Adrenal gland (tissue), 12 donors: ENCODE results near the gene FOXN3. TPM values are rescaled to one million over a fixed set of nuclear protein-coding genes. Genes with fewer than 3 reads are reported as not detected.
A peak's percentile ranks its signal among the peaks of the same experiment; 100 is the strongest.

Experiments
- DNase-seq, 7 donors: peaks; one replicate each; pipeline ENCODE4 v3.0.0-alpha.2; 2019 to 2020
- H3K27ac ChIP-seq, 5 donors: fragments of 200-600 bp; sonication (generic) in 4 of 5; 1 replicate in 3 of 5; 2 replicates in 2 of 5; pipeline versions ENCODE4 v1.5.1 to v1.8.0; 2016 to 2020; ENCODE audit warnings: mild to moderate bottlenecking in 1 of 5
- H3K27me3 ChIP-seq: fragments of 200-600 bp; 2 replicates; pipeline ENCODE4 v1.8.0; 2021
- H3K36me3 ChIP-seq, 2 donors: fragments of 200-600 bp; replicated peaks in 1 of 2; 1 replicate in 1 of 2; 2 replicates in 1 of 2; pipeline versions ENCODE4 v1.5.1 to v1.8.0; 2018 to 2022
- H3K4me1 ChIP-seq, 2 donors: fragments of 200-600 bp; replicated peaks in 1 of 2; 1 replicate in 1 of 2; 2 replicates in 1 of 2; pipeline versions ENCODE4 v1.5.1 to v1.8.0; 2018 to 2021
- H3K4me3 ChIP-seq, 4 donors: fragments of 200-600 bp; sonication (generic) in 3 of 4; one replicate each; pipeline ENCODE4 v1.5.1; 2016 to 2018
- H3K9me3 ChIP-seq, 3 donors: fragments of 200-600 bp; sonication (generic) in 1 of 3; replicated peaks in 1 of 3; 1 replicate in 2 of 3; 2 replicates in 1 of 3; pipeline versions ENCODE4 v1.5.1 to v1.8.0; 2016 to 2021
- POLR2A ChIP-seq, 2 donors: fragments of 450-650 bp; IDR thresholded peaks; one replicate each; pipeline ENCODE4 v1.6.1; 2017; ENCODE audit warnings: antibody characterized with exemption in 2 of 2, mild to moderate bottlenecking in 2 of 2, moderate library complexity in 1 of 2
- WGBS, 4 donors: extraction: QIAGEN DNeasy Blood & Tissue Kit in 2 of 4; methylation state at CpG; one replicate each; pipeline versions ENCODE4 v1.1.5 to v1.1.7; 2013 to 2017; 5-methylcytosine and 5-hydroxymethylcytosine counted together
- intact Hi-C, 2 donors: fragments of 100-400 bp; cut with DNase I; formaldehyde crosslinking; loops; one replicate each; pipeline versions ENCODE4 v1.14.1 to v1.15.0; 2022 to 2023
- polyA plus RNA-seq, 3 donors: library from polyadenylated mRNA; stranded (reverse); fragments of 200-250 nt in 2 of 3; fragments of 350-450 nt in 1 of 3; fragmentation: Illumina TruSeq in 1 of 3; extraction: RNeasy Lipid Tissue Mini Kit (QIAGEN cat#74804) in 1 of 3; gene quantifications; one replicate each; pipeline ENCODE4 v1.2.3, GENCODE V29; 2013 to 2014
- total RNA-seq, 9 donors: library from RNA; depleted of rRNA in 4 of 9; stranded (reverse); fragments of >200 nt in 4 of 9; fragments of 120-200 nt in 1 of 9; fragmentation: NEBNext Ultra II Directional in 1 of 9; extraction: Animal tissue kit (Norgen Biotek cat#: 25700) in 1 of 9; gene quantifications; one replicate each; pipeline versions ENCODE4 v1.1.0 to v1.2.4, GENCODE V29; 2013 to 2023
- TF ChIP-seq, protein P1 (sequence below), 6 experiments: fragments of 450-650 bp in 4 of 6; fragments of 200-600 bp in 2 of 6; sonication (generic) in 1 of 6; IDR thresholded peaks; 1 replicate in 5 of 6; 2 replicates in 1 of 6; pipeline versions ENCODE4 v1.5.1 to v1.8.0; 2016 to 2021; ENCODE audit warnings: antibody characterized with exemption in 6 of 6, mild to moderate bottlenecking in 2 of 6, moderate library complexity in 1 of 6
- donor health status: healthy with polysubstance abuse.
- donor health status: Bipolar disorder and iron deficiency.
- donor health status: DM: yes; HTN: yes; CAD: no.
- donor health status: DM: no; HTN: no; CAD: no.
- donor health status: DM: no; HTN: no; CAD: no.
- donor health status: DM: yes; HTN: yes; CAD: no.

The FOXN3 gene
- total and polyA plus RNA-seq, 12 donors = 10.7 to 131 (median 96.8) TPM

DNA sequence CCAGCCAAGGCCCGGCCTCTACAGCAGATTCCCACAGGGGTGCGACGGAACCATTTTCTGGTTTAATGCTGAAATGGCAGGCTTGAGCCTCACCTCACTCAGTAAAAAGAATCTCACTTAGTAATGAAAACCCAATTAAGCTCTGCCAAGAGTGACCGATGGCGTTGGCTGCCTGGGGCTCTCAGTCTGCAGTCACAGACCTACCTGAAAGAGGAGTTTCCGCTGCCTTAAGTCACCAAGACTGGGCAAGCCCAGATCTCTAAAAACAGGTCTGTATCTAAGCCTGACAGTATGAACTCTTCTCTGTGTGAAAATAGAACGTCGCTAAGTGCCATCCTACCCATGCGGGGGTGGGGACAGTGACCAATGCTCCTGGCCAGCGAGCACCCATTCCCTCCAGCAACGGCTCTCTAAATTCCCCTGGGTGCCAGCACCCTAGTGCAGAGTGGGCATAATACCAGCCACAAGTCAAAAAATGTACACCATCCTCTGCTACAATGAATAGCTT lies 107.3 kb downstream of the FOXN3 start:
- intact Hi-C loops = no loop called here

DNA sequence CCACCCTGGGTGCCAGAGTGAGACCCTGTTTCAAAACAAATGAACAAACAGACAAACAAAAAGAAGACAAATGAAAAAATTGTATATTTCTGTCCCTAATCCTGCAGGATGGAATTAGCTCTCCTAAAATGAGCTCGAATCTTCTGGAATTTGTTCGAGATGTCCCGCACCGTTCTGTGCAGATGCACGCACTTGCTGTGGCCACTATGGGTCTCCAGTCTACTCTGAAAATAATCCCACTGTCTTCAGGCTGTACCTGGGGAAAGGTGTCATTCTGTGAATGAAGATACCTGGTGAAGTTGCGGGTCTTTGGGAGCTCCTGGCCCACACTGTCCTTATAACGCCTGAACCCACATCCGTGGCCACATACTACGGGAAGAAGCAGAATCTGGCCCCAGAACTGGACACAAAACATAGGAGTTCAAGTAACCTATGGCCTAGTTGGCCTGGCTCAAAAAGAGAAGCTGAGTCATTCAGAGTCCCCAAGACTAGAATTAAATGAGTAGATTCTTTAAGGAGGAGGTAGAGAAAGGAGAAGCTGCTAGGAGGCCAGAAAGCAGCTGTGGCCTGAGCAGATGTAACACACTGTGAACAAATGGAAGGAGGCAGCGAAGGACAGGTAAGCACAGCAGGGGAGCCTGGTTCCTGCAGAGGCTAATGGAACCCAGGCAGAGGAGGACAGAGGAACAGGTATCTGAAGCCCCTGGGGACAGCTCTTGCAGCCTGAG lies 108.6 kb downstream of the FOXN3 start:
- Histone ChIP-seq H3K4me1 (peaks cover 50 to 53% of the 10 kb centered on the region in 2 donors), H3K4me3 (no peak overlapping the region), H3K27me3 (no peaks in the 10 kb centered on the region), H3K27ac (peak overlapping the region in 2 of 5 donors; percentile 53 to 72), H3K9me3 (no peaks in the 10 kb centered on the region), H3K36me3 (no peaks in the 10 kb centered on the region)
- TF ChIP-seq, protein P1, sequence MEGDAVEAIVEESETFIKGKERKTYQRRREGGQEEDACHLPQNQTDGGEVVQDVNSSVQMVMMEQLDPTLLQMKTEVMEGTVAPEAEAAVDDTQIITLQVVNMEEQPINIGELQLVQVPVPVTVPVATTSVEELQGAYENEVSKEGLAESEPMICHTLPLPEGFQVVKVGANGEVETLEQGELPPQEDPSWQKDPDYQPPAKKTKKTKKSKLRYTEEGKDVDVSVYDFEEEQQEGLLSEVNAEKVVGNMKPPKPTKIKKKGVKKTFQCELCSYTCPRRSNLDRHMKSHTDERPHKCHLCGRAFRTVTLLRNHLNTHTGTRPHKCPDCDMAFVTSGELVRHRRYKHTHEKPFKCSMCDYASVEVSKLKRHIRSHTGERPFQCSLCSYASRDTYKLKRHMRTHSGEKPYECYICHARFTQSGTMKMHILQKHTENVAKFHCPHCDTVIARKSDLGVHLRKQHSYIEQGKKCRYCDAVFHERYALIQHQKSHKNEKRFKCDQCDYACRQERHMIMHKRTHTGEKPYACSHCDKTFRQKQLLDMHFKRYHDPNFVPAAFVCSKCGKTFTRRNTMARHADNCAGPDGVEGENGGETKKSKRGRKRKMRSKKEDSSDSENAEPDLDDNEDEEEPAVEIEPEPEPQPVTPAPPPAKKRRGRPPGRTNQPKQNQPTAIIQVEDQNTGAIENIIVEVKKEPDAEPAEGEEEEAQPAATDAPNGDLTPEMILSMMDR (IDR thresholded peaks at IDR 0.05) = no peak
- no peak for TF ChIP-seq POLR2A (IDR thresholded peaks at IDR 0.05)
- peak in 2 of 7 donors; percentile 31 to 44 for DNase-seq
- intact Hi-C loops = no loop called here
- 69 to 86% (median 76%) methylated on average over 10 of the region's 10 CpGs for WGBS, 4 donors

More for the DNA sequence above, 107.3 kb downstream of the FOXN3 start:
- Histone ChIP-seq H3K9me3 (no peaks in the 10 kb centered on the region), H3K36me3 (no peaks in the 10 kb centered on the region), H3K27me3 (no peaks in the 10 kb centered on the region), H3K27ac (peak overlapping the region in 3 of 5 donors; percentile 52 to 63 (median 63)), H3K4me3 (no peak overlapping the region), H3K4me1 (peaks cover 37 to 44% of the 10 kb centered on the region in 2 donors)
- WGBS, 4 donors = 90 to 93% (median 92%) methylated on average over 5 to 11 of the region's 11 CpGs
- TF ChIP-seq POLR2A (IDR thresholded peaks at IDR 0.05) = no peak
- TF ChIP-seq, protein P1 (IDR thresholded peaks at IDR 0.05) = no peak
- DNase-seq = no peak

DNA sequence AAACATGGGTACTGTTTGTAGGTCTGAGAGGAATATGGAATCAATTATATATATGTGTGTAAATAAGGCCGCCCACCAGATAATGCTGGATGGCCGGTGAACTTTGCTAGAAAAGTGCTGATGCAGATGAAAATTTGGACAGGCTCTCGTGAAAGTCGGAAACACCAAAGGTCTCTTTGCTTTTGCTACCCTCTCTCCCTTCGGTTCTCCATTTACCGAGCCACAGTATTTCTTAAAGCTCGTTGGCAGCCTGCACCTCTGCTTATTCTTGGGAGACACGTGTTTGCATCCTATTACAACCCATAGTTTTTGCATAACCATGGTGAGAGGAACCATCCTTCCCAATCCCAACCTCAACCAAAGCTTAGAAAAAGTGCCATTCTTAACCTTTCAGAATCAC lies 109.6 kb downstream of the FOXN3 start:
- no peak overlapping the region for H3K27ac ChIP-seq
- TF ChIP-seq, protein P1 (IDR thresholded peaks at IDR 0.05) = no peak
- TF ChIP-seq POLR2A (IDR thresholded peaks at IDR 0.05) = no peak
- H3K9me3 ChIP-seq = no peaks in the 10 kb centered on the region
- WGBS, 4 donors = 87 to 91% (median 90%) methylated on average over 8 of the region's 8 CpGs
- H3K27me3 ChIP-seq = no peaks in the 10 kb centered on the region
- DNase-seq = no peak
- H3K4me1 ChIP-seq = peaks cover 56 to 62% of the 10 kb centered on the region in 2 donors
- intact Hi-C loops = no loop called here
- no peaks in the 10 kb centered on the region for H3K36me3 ChIP-seq
- no peak overlapping the region for H3K4me3 ChIP-seq

DNA sequence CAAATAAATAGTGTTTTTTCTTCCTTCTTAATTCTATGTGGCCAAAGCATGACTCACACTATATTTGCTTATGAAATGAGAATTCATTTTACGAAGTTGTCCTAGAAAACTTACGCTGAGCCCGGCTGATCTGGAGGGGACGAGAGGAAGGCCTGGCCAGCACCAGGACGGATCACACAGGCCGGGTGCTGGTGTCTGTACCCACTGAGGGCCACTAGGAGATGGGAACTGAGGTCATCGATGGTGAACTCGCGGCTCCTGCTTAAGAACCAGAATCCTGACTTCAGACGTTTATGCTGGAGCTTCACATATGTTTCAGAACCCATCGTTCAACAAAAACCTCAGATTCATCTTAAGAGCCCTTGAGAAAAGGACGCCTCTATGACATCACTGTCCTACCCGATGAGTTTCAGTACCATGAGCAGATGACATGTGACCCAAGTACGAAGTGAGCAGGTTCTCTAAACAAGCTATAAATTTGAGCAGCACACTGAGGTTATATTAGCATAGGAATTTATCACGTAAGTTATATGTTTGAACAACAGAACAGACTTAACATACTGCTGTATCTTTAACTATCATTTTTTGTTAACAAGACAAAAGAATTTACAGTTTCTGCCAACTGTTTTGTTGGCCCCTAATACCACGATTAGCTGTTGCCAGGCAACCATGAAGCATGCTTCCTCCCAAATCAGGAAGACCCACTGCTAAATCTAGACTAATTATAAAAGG lies 111.9 kb downstream of the FOXN3 start:
- peak; percentile 49 to 71 (median 66) for DNase-seq
- H3K36me3 ChIP-seq = no peaks in the 10 kb centered on the region
- H3K27ac ChIP-seq = peak overlapping the region; percentile 71 to 95 (median 91)
- H3K4me1 ChIP-seq = peaks cover 52 to 58% of the 10 kb centered on the region in 2 donors
- H3K27me3 ChIP-seq = no peaks in the 10 kb centered on the region
- WGBS, 4 donors = 31 to 39% (median 32%) methylated on average over 13 to 16 of the region's 16 CpGs
- no peak overlapping the region for H3K4me3 ChIP-seq
- intact Hi-C loops = no loop called here
- TF ChIP-seq POLR2A (IDR thresholded peaks at IDR 0.05) = peak; percentile 8 to 20
- TF ChIP-seq, protein P1 (IDR thresholded peaks at IDR 0.05) = peak in 3 of 6 experiments; percentile 6 to 30 (median 25)
- H3K9me3 ChIP-seq = no peaks in the 10 kb centered on the region
